ENCODE data around the gene S100A7A.
"Not testable (repeated sequence)": the region's sequence is repeated elsewhere in the genome, so short reads cannot be mapped to it uniquely, and the experiment has no call there.

- not testable (repeated sequence) for TF ChIP-seq CTCF (IDR thresholded peaks at IDR 0.05 in 8 of 11, conservative IDR thresholded peaks at IDR 0.05 in 3 of 11); POLR2A (IDR thresholded peaks at IDR 0.05); POLR2AphosphoS5 (IDR thresholded peaks at IDR 0.05)
These were observed 46.4 kb downstream of the S100A7A start for GRCh38 chr1:153462741-153463140.
